K562 (cell line): ENCODE measurements around the gene CTSZ. TPM values are rescaled to one million over a fixed set of nuclear protein-coding genes. Genes with fewer than 3 reads are reported as not detected.

ENCODE experiments used
- BACH1 ChIP-seq: fragments of 200-800 bp; sonication (Bioruptor generic); IDR thresholded peaks from 2 replicates; pipeline ENCODE4 v1.6.1; 2016; ENCODE audit warnings: missing genetic modification characterization, missing compliant biosample characterization
- BMI1 ChIP-seq: fragments of 150-350 bp; IDR thresholded peaks from 2 replicates; pipeline ENCODE4 v1.6.1; 2014; ENCODE audit warnings: low read length
- BRD9 ChIP-seq: fragments of 450-650 bp; IDR thresholded peaks from 2 replicates; pipeline ENCODE4 v1.6.1; 2018; ENCODE audit warnings: low read depth; ENCODE audit not compliant: partially characterized antibody
- DNMT1 ChIP-seq: fragments of 450-650 bp; IDR thresholded peaks from 2 replicates; pipeline ENCODE4 v1.6.1; 2016; ENCODE audit warnings: antibody characterized with exemption, mild to moderate bottlenecking
- ESRRA ChIP-seq: fragments of 450-650 bp; IDR thresholded peaks from 2 replicates; pipeline ENCODE4 v1.6.1; 2014; ENCODE audit warnings: low read depth, mild to moderate bottlenecking, moderate library complexity, borderline replicate concordance
- HDAC6 ChIP-seq: IDR thresholded peaks from 2 replicates; pipeline ENCODE4 v1.6.1; 2012; ENCODE audit warnings: low read depth, mild to moderate bottlenecking, control low read depth, inconsistent platforms, low read length, moderate library complexity
- KDM2B ChIP-seq: fragments of 250-450 bp; sonication (Bioruptor Pico); IDR thresholded peaks from 2 replicates; pipeline ENCODE4 v1.8.0; 2021; ENCODE audit warnings: mild to moderate bottlenecking, moderate library complexity
- NONO ChIP-seq, 2 experiments: fragments of 200-400 bp in 1 of 2; fragments of 450-650 bp in 1 of 2; formaldehyde crosslinking in 1 of 2; IDR thresholded peaks; 2 replicates each; pipeline ENCODE4 v1.6.1; 2017; ENCODE audit warnings: low read depth in 2 of 2, mild to moderate bottlenecking in 2 of 2, moderate library complexity in 2 of 2, low read length in 1 of 2
- PURB ChIP-seq: sonication (generic); formaldehyde crosslinking; IDR thresholded peaks from 2 replicates; pipeline ENCODE4 v1.9.0; 2021; ENCODE audit warnings: low read depth, mild to moderate bottlenecking, missing genetic modification reagents
- SUPT5H ChIP-seq: fragments of 450-650 bp; IDR thresholded peaks from 2 replicates; pipeline ENCODE4 v1.6.1; 2016
- U2AF2 ChIP-seq: fragments of 200-400 bp; formaldehyde crosslinking; optimal IDR thresholded peaks from 2 replicates; pipeline ENCODE3; 2017; ENCODE audit warnings: low read depth, mild to moderate bottlenecking, low read length
- YY1 ChIP-seq, 3 experiments: IDR thresholded peaks; 2 replicates each; pipeline ENCODE4 v1.6.1; 2011; ENCODE audit warnings: low read length in 2 of 3, mild to moderate bottlenecking in 2 of 3, moderate library complexity in 2 of 3, borderline replicate concordance in 1 of 3, control low read depth in 1 of 3, low read depth in 1 of 3; ENCODE audit not compliant: insufficient read depth in 3 of 3, insufficient replicate concordance in 2 of 3, control insufficient read depth in 1 of 3, insufficient read length in 1 of 3; ENCODE audit errors: extremely low read depth in 1 of 3
- ZFP36 ChIP-seq: fragments of 150-350 bp; IDR thresholded peaks from 2 replicates; pipeline ENCODE4 v1.6.1; 2018; ENCODE audit warnings: low read length, low read depth; ENCODE audit not compliant: partially characterized antibody
- ZNF274 ChIP-seq: IDR thresholded peaks from 2 replicates; pipeline ENCODE4 v1.6.1; 2011; ENCODE audit warnings: low read depth, mild to moderate bottlenecking, low read length, moderate library complexity, borderline replicate concordance
- polyA plus RNA-seq, 8 experiments: library from polyadenylated mRNA; depleted of rRNA in 4 of 8; stranded (reverse) in 5 of 8; unstranded in 3 of 8; fragments of >200 nt; fragmentation: Nextera tagmentation in 2 of 8; fragmentation: Illumina TruSeq in 1 of 8; extraction: Ambion mirVana in 2 of 8; extraction: Trizol in 1 of 8; gene quantifications; 2 replicates each; pipeline versions ENCODE4 v1.2.1 to v1.2.3, GENCODE V29; 2011 to 2014; ENCODE audit warnings: inconsistent platforms in 1 of 8, missing spikeins in 1 of 8
- total RNA-seq, 7 experiments: library from RNA; depleted of rRNA in 6 of 7; stranded (reverse); fragments of >200 nt in 6 of 7; fragmentation: Illumina TruSeq in 2 of 7; extraction: Trizol in 2 of 7; gene quantifications; 2 replicates each; pipeline versions ENCODE4 v1.2.1 to v1.2.3, GENCODE V29; 2011 to 2021; ENCODE audit warnings: low replicate concordance in 1 of 7
- TF ChIP-seq, protein P1 (sequence below): fragments of 250-450 bp; sonication (Bioruptor Pico); IDR thresholded peaks from 2 replicates; pipeline ENCODE4 v1.5.0; 2022; ENCODE audit warnings: mild to moderate bottlenecking
- TF ChIP-seq, protein P2 (sequence below): fragments of 250-450 bp; sonication (Bioruptor Pico); IDR thresholded peaks from 2 replicates; pipeline ENCODE4 v1.8.0; 2021; ENCODE audit warnings: moderate library complexity, mild to moderate bottlenecking, inconsistent platforms
- TF ChIP-seq, protein P3 (sequence below): sonication (generic); formaldehyde crosslinking; IDR thresholded peaks from 2 replicates; pipeline ENCODE4 v1.8.0; 2022; ENCODE audit warnings: missing genetic modification reagents, mild to moderate bottlenecking, borderline replicate concordance

Gene CTSZ
- total and polyA plus RNA-seq, 9 of the 15 experiments (the other 6 are each of a cell fraction or from before 2014, with no cell fraction given): 1.6 to 143 (median 82.8) TPM

DNA sequence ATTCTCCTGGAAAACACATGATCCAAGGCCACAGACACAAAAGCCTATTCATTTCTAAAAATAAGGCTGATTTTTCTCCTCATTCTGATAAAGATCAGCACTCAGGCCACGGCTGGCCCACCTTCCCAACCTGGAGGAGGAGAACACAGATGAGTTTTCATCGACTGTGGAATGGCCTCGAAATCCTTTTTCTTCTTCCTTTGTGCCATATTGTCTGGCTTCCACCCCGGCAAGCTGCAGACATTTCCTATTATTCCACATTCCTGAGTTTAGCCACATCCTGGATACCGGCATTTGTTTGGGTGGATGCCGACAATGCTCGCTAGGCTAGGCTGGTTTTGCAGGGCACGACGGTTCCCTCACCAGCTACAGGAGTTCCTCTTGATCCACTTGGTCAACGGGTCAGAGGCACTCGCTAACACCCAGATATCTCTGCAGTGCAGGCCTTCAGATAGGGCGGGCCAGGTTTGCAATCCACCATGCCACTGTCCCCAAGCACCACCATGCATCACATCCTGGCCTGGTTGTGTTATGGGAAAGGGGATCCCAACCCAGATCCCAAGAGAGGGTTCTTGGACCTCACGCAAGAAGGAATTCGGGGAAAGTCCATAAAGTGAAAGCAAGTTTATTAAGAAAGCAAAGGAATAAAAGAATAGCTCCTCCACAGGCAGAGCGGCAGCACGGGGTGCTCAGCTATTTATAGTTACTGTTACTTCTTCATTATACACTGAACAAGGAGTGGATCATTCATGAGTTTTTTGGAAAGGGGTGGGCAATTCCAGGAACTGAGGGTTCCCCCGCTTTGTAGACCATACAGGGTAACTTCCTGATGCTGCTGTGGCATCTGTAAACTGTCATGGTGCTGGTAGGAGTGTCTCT lies 4.2 kb upstream of the CTSZ start (continued):
- TF ChIP-seq, protein P1, sequence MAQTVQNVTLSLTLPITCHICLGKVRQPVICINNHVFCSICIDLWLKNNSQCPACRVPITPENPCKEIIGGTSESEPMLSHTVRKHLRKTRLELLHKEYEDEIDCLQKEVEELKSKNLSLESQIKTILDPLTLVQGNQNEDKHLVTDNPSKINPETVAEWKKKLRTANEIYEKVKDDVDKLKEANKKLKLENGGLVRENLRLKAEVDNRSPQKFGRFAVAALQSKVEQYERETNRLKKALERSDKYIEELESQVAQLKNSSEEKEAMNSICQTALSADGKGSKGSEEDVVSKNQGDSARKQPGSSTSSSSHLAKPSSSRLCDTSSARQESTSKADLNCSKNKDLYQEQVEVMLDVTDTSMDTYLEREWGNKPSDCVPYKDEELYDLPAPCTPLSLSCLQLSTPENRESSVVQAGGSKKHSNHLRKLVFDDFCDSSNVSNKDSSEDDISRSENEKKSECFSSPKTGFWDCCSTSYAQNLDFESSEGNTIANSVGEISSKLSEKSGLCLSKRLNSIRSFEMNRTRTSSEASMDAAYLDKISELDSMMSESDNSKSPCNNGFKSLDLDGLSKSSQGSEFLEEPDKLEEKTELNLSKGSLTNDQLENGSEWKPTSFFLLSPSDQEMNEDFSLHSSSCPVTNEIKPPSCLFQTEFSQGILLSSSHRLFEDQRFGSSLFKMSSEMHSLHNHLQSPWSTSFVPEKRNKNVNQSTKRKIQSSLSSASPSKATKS (CRISPR knock-in tag): no peak
- TF ChIP-seq ESRRA (no peak), BMI1 (no peak), DNMT1 (no peak), ZNF274 (no peak), BRD9 (peak; percentile 73), HDAC6 (no peak), PURB (CRISPR knock-in tag) (no peak), NONO (IDR thresholded peaks at IDR 0.05; ENCODE audit: low read depth in 2 of 2, low read length in 1 of 2) (no peak), ZFP36 (no peak), SUPT5H (no peak), U2AF2 (no peak), KDM2B (CRISPR knock-in tag) (no peak), YY1 (IDR thresholded peaks at IDR 0.05; ENCODE audit: borderline replicate concordance in 1 of 3, control insufficient read depth in 1 of 3, extremely low read depth in 1 of 3, insufficient read depth in 3 of 3, insufficient read length in 1 of 3, insufficient replicate concordance in 2 of 3, low read depth in 1 of 3, low read length in 2 of 3) (no peak), BACH1 (tag) (no peak)
- TF ChIP-seq, protein P2, sequence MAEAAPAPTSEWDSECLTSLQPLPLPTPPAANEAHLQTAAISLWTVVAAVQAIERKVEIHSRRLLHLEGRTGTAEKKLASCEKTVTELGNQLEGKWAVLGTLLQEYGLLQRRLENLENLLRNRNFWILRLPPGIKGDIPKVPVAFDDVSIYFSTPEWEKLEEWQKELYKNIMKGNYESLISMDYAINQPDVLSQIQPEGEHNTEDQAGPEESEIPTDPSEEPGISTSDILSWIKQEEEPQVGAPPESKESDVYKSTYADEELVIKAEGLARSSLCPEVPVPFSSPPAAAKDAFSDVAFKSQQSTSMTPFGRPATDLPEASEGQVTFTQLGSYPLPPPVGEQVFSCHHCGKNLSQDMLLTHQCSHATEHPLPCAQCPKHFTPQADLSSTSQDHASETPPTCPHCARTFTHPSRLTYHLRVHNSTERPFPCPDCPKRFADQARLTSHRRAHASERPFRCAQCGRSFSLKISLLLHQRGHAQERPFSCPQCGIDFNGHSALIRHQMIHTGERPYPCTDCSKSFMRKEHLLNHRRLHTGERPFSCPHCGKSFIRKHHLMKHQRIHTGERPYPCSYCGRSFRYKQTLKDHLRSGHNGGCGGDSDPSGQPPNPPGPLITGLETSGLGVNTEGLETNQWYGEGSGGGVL: no peak
- TF ChIP-seq, protein P3, sequence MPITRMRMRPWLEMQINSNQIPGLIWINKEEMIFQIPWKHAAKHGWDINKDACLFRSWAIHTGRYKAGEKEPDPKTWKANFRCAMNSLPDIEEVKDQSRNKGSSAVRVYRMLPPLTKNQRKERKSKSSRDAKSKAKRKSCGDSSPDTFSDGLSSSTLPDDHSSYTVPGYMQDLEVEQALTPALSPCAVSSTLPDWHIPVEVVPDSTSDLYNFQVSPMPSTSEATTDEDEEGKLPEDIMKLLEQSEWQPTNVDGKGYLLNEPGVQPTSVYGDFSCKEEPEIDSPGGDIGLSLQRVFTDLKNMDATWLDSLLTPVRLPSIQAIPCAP (CRISPR knock-in tag): no peak
